IPS-18a (cell line): ENCODE results near the gene OR11H6.
"Not testable (repeated sequence)": the region's sequence is repeated elsewhere in the genome, so short reads cannot be mapped to it uniquely, and the experiment has no call there.

Experiments
- H3K27ac ChIP-seq: one replicate; pipeline ENCODE4 v1.5.1; 2013; ENCODE audit warnings: low read length
- H3K27me3 ChIP-seq: one replicate; pipeline ENCODE4 v1.6.1; 2013; ENCODE audit warnings: mild to moderate bottlenecking, low read length; ENCODE audit not compliant: control insufficient read depth, insufficient read depth
- H3K36me3 ChIP-seq: one replicate; pipeline ENCODE4 v1.6.1; 2013; ENCODE audit warnings: low read depth, low read length; ENCODE audit not compliant: control insufficient read depth
- H3K4me1 ChIP-seq: one replicate; pipeline ENCODE4 v1.6.1; 2013; ENCODE audit warnings: low read depth, low read length; ENCODE audit not compliant: control insufficient read depth
- H3K4me3 ChIP-seq: one replicate; pipeline ENCODE4 v1.5.1; 2013; ENCODE audit warnings: low read length
- H3K9ac ChIP-seq: one replicate; pipeline ENCODE4 v1.6.1; 2013; ENCODE audit warnings: mild to moderate bottlenecking, low read length, moderate library complexity
- H3K9me3 ChIP-seq: one replicate; pipeline ENCODE4 v1.6.1; 2013; ENCODE audit warnings: low read depth, low read length; ENCODE audit not compliant: control insufficient read depth

OR11H6 gene

GRCh38 chr14:20195911-20196310 lies 27.6 kb upstream of the OR11H6 start:
- Histone ChIP-seq H3K4me1 (no peaks in the 10 kb centered on the region), H3K27me3 (no peaks in the 10 kb centered on the region), H3K9ac (no peak overlapping the region), H3K4me3 (no peak overlapping the region), H3K36me3 (no peaks in the 10 kb centered on the region), H3K9me3 (peaks cover 82% of the 10 kb centered on the region), H3K27ac (no peak overlapping the region)

- no peak overlapping the region for H3K9ac ChIP-seq
- H3K4me1 ChIP-seq = no peaks in the 10 kb centered on the region
- no peaks in the 10 kb centered on the region for H3K27me3 ChIP-seq
- peaks cover 71% of the 10 kb centered on the region for H3K9me3 ChIP-seq
- no peak overlapping the region for H3K4me3 ChIP-seq
- no peaks in the 10 kb centered on the region for H3K36me3 ChIP-seq
- H3K27ac ChIP-seq = no peak overlapping the region
Observed at GRCh38 chr14:20197459-20197858, 26.1 kb upstream of the OR11H6 start.

GRCh38 chr14:20198991-20199390 lies 24.5 kb upstream of the OR11H6 start:
- no peaks in the 10 kb centered on the region for H3K27me3 ChIP-seq
- no peaks in the 10 kb centered on the region for H3K36me3 ChIP-seq
- H3K4me3 ChIP-seq = no peak overlapping the region
- H3K4me1 ChIP-seq = no peaks in the 10 kb centered on the region
- peaks cover 68% of the 10 kb centered on the region for H3K9me3 ChIP-seq
- no peak overlapping the region for H3K27ac ChIP-seq
- no peak overlapping the region for H3K9ac ChIP-seq

DNA sequence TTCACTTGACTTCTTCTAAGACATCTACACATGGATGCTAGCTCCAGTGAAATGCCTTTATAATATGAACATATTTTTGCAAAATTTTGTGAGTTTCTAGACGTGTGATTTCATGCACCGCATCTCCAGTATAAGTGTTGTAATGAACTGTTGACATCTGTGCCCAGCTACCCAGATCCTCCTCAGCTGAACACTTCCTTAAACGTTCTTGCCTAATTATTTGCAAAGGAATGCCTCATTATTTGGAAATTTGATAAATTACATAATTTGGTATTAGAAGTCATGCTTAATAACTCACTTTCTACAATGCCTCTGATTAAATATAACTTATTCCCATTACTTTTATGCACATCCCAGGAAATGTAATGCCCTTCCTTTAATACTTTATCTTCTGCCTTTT lies 18.8 kb upstream of the OR11H6 start:
- H3K27me3 ChIP-seq = no peaks in the 10 kb centered on the region
- no peak overlapping the region for H3K27ac ChIP-seq
- H3K4me3 ChIP-seq = no peak overlapping the region
- no peaks in the 10 kb centered on the region for H3K4me1 ChIP-seq
- H3K9me3 ChIP-seq = peaks cover 54% of the 10 kb centered on the region
- H3K9ac ChIP-seq = no peak overlapping the region
- no peaks in the 10 kb centered on the region for H3K36me3 ChIP-seq

DNA sequence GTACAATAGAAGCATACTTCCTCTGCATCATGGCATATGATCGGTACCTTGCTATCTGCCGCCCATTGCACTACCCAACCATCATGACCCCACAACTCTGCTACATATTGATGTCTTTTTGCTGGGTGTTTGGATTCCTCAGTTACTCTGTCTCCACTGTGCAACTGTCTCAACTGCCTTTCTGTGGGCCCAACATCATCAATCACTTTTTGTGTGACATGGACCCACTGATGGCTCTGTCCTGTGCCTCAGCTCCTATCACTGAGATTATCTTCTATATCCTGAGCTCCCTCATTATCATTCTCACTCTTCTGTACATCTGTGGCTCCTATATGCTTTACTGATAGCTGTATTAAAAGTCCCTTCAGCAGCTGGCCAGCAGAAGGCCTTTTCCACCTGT lies 13.9 kb upstream of the OR11H6 start:
- peaks cover 59% of the 10 kb centered on the region for H3K9me3 ChIP-seq
- no peak overlapping the region for H3K9ac ChIP-seq
- no peak overlapping the region for H3K4me3 ChIP-seq
- no peak overlapping the region for H3K27ac ChIP-seq
- no peaks in the 10 kb centered on the region for H3K4me1 ChIP-seq
- no peaks in the 10 kb centered on the region for H3K36me3 ChIP-seq
- no peaks in the 10 kb centered on the region for H3K27me3 ChIP-seq

- H3K27ac ChIP-seq, H3K4me1 ChIP-seq, H3K4me3 ChIP-seq, H3K36me3 ChIP-seq, H3K9ac ChIP-seq, H3K27me3 ChIP-seq: not testable (repeated sequence)
- peaks cover 57% of the 10 kb centered on the region for H3K9me3 ChIP-seq
Observed at GRCh38 chr14:20212406-20212805, 11.1 kb upstream of the OR11H6 start.

DNA sequence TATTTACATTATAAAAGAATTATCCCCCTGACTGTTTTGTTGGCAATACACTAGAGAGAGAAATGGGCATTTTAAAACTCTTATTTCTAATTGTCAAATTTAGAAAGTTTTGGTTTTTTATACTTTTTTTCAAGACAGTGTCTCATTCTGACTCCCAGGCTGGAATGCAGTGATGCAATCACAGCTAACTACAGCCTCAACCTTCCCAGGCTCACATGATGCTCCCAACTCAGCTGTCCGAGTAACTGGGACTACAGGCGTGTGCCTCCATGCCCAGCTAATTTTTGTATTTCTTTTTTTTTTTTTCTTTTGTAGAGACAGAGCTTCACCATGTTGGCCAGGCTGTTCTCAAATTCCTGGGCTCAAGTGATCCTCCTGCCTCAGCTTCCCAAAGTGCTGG lies 8.3 kb upstream of the OR11H6 start:
- H3K9ac ChIP-seq = no peak overlapping the region
- H3K4me3 ChIP-seq = no peak overlapping the region
- H3K27me3 ChIP-seq = no peaks in the 10 kb centered on the region
- no peaks in the 10 kb centered on the region for H3K4me1 ChIP-seq
- peaks cover 61% of the 10 kb centered on the region for H3K9me3 ChIP-seq
- no peaks in the 10 kb centered on the region for H3K36me3 ChIP-seq
- no peak overlapping the region for H3K27ac ChIP-seq

DNA sequence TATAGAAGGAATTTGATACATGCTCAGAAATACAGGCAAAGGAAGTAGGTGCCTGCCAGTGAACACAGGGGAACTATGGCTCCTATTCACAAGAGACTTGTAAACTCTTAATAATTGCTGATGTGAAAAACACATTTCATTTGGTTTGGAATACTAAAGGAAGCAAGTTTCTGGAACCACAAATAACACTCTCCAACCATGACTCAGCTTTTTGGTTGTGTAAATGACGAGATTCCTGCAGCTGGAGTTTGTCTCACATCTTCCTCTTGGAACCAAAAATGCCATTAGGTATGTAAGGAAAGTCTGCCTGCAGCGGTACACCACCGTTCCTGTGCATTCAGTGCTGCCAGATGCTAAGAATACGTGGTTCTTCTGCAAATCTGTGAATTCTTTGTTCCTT lies 4.5 kb upstream of the OR11H6 start:
- Histone ChIP-seq H3K4me1 (no peaks in the 10 kb centered on the region), H3K9me3 (peaks cover 67% of the 10 kb centered on the region), H3K4me3 (no peak overlapping the region), H3K9ac (no peak overlapping the region), H3K27me3 (no peaks in the 10 kb centered on the region), H3K36me3 (no peaks in the 10 kb centered on the region), H3K27ac (no peak overlapping the region)

GRCh38 chr14:20228681-20229080 lies 5.2 kb downstream of the OR11H6 start, which contains the start of gene OR11H7:
OR11H7 (plus strand) TSS chr14:20228981.
- Histone ChIP-seq H3K27ac (no peak within 1 kb of the TSS), H3K36me3 (no peaks in the 10 kb centered on the region), H3K9me3 (peaks cover 46% of the 10 kb centered on the region)

DNA sequence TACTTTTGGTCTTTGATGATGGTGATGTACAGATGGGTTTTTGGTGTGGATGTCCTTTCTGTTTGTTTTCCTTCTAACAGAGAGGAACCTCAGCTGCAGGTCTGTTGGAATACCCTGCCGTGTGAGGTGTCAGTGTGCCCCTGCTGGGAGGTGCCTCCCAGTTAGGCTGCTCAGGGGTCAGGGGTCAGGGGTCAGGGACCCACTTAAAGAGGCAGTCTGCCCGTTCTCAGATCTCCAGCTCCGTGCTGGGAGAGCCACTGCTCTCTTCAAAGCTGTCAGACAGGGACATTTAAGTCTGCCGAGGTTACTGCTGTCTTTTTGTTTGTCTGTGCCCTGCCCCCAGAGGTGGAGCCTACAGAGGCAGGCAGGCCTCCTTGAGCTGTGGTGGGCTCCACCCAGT lies 11.9 kb downstream of the OR11H6 start:
- not testable (repeated sequence) for H3K27me3 ChIP-seq, H3K27ac ChIP-seq, H3K36me3 ChIP-seq, H3K4me3 ChIP-seq, H3K9ac ChIP-seq, H3K4me1 ChIP-seq
- peaks cover 19% of the 10 kb centered on the region for H3K9me3 ChIP-seq

More at GRCh38 chr14:20228681-20229080, 5.2 kb downstream of the OR11H6 start, which contains the start of gene OR11H7:
- Histone ChIP-seq H3K4me1 (no peaks in the 10 kb centered on the region), H3K4me3 (no peak within 1 kb of the TSS), H3K9ac (no peak within 1 kb of the TSS), H3K27me3 (no peaks in the 10 kb centered on the region)

DNA sequence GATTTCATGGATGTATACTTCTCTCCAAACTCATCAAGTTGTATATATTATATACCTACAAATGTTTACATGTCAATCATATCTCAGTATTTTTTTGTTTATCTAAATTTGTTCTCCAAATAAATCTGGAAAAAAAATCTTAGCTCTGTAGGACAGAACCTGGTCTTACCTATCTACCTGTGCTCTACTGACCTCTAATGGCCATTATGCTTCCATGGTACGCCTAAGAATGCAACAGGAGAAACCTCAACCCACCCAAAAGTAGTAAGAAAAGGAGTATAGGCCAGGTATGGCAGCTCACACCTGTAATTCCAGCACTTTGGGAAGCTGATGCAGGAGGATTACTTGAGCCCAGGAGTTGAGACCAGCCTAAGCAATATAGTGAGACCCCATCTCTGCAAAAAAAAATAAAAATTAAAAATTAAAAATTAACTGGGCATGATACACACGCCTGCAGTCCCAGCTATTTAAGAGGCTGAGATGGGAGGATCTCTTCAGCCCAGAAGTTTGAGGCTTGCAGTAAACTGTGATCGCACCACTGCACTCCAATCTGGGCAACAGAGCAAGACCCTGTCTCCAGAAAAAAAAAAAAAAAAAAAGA lies 24.2 kb downstream of the OR11H6 start:
- H3K4me3 ChIP-seq = no peak overlapping the region
- no peaks in the 10 kb centered on the region for H3K27me3 ChIP-seq
- H3K4me1 ChIP-seq = no peaks in the 10 kb centered on the region
- no peak overlapping the region for H3K27ac ChIP-seq
- H3K9me3 ChIP-seq = peaks cover 55% of the 10 kb centered on the region
- H3K9ac ChIP-seq = no peak overlapping the region
- H3K36me3 ChIP-seq = no peaks in the 10 kb centered on the region

- Histone ChIP-seq H3K4me3 (no peak overlapping the region), H3K27ac (no peak overlapping the region), H3K9ac (no peak overlapping the region), H3K4me1 (no peaks in the 10 kb centered on the region), H3K36me3 (no peaks in the 10 kb centered on the region), H3K9me3 (peaks cover 53% of the 10 kb centered on the region), H3K27me3 (no peaks in the 10 kb centered on the region)
Observed at GRCh38 chr14:20262642-20263128, 39.2 kb downstream of the OR11H6 start.
